HL-60 (cell line): ENCODE data around the gene USP17L24.
"Not testable (repeated sequence)": the region's sequence is repeated elsewhere in the genome, so short reads cannot be mapped to it uniquely, and the experiment has no call there.

Source experiments
- POLR2AphosphoS5 ChIP-seq: IDR thresholded peaks from 2 replicates; pipeline ENCODE4 v1.6.1; 2012; ENCODE audit warnings: low read depth
- TF ChIP-seq, protein P1 (sequence below): IDR thresholded peaks from one replicate; pipeline ENCODE4 v1.5.1; 2011; ENCODE audit warnings: low read length, control low read depth, inconsistent platforms; ENCODE audit not compliant: insufficient read depth
- TF ChIP-seq, protein P2 (sequence below): IDR thresholded peaks from 2 replicates; pipeline ENCODE4 v1.6.1; 2012; ENCODE audit warnings: low read depth; ENCODE audit not compliant: insufficient replicate concordance

DNA sequence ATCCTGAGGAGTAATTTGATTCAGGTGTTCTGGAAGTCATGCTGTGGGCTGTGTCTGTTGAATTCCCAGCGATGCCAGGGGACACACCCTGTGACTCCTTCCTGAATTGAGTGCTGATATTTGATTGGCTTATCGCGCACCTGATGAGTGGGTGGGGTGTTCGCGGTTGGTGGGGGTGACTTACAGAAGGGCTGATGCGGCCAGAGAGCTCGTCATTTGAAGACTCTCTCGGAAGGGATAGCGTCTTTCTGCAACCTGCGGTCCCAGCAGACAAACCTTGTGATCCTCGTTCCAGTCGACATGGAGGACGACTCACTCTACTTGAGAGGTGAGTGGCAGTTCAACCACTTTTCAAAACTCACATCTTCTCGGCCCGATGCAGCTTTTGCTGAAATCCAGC lies 4.6 kb downstream of the USP17L24 start, which contains the start of gene USP17L25:
- TF ChIP-seq POLR2AphosphoS5 = not testable (repeated sequence)
- TF ChIP-seq, protein P1, sequence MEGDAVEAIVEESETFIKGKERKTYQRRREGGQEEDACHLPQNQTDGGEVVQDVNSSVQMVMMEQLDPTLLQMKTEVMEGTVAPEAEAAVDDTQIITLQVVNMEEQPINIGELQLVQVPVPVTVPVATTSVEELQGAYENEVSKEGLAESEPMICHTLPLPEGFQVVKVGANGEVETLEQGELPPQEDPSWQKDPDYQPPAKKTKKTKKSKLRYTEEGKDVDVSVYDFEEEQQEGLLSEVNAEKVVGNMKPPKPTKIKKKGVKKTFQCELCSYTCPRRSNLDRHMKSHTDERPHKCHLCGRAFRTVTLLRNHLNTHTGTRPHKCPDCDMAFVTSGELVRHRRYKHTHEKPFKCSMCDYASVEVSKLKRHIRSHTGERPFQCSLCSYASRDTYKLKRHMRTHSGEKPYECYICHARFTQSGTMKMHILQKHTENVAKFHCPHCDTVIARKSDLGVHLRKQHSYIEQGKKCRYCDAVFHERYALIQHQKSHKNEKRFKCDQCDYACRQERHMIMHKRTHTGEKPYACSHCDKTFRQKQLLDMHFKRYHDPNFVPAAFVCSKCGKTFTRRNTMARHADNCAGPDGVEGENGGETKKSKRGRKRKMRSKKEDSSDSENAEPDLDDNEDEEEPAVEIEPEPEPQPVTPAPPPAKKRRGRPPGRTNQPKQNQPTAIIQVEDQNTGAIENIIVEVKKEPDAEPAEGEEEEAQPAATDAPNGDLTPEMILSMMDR = not testable (repeated sequence)
- TF ChIP-seq, protein P2, sequence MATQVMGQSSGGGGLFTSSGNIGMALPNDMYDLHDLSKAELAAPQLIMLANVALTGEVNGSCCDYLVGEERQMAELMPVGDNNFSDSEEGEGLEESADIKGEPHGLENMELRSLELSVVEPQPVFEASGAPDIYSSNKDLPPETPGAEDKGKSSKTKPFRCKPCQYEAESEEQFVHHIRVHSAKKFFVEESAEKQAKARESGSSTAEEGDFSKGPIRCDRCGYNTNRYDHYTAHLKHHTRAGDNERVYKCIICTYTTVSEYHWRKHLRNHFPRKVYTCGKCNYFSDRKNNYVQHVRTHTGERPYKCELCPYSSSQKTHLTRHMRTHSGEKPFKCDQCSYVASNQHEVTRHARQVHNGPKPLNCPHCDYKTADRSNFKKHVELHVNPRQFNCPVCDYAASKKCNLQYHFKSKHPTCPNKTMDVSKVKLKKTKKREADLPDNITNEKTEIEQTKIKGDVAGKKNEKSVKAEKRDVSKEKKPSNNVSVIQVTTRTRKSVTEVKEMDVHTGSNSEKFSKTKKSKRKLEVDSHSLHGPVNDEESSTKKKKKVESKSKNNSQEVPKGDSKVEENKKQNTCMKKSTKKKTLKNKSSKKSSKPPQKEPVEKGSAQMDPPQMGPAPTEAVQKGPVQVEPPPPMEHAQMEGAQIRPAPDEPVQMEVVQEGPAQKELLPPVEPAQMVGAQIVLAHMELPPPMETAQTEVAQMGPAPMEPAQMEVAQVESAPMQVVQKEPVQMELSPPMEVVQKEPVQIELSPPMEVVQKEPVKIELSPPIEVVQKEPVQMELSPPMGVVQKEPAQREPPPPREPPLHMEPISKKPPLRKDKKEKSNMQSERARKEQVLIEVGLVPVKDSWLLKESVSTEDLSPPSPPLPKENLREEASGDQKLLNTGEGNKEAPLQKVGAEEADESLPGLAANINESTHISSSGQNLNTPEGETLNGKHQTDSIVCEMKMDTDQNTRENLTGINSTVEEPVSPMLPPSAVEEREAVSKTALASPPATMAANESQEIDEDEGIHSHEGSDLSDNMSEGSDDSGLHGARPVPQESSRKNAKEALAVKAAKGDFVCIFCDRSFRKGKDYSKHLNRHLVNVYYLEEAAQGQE = not testable (repeated sequence)
